HG02678 (cell line): Measurements from ENCODE around the gene LRRC14B.

Experiments used
- ATAC-seq: cut with Tn5 transposase; IDR thresholded peaks from one replicate; pipeline ENCODE4 v1.9.1; 2021; ENCODE audit warnings: mild to moderate bottlenecking, moderate library complexity; ENCODE audit not compliant: unreplicated experiment

Gene LRRC14B

GRCh38 chr5:191036-191948 is at the start of gene LRRC14B:
Gene LRRC14B, plus strand, starts transcription at chr5:191495. Its CDS starts 44 bp downstream, at chr5:191539.
- peak; percentile 36 for ATAC-seq

- ATAC-seq: no peak
These were observed 49.5 kb upstream of the LRRC14B start for GRCh38 chr5:141761-142160.

- no peak for ATAC-seq
These were observed 49.0 kb upstream of the LRRC14B start for GRCh38 chr5:142246-142810.

- ATAC-seq: no peak
These were observed 48.3 kb upstream of the LRRC14B start for GRCh38 chr5:143041-143440.

GRCh38 chr5:144941-145340 is 46.4 kb upstream of the LRRC14B start:
- no peak for ATAC-seq

GRCh38 chr5:145585-146323 is 45.5 kb upstream of the LRRC14B start:
- ATAC-seq: no peak

GRCh38 chr5:147751-148150 is 43.5 kb upstream of the LRRC14B start:
- ATAC-seq: no peak

GRCh38 chr5:149745-150485 is 41.4 kb upstream of the LRRC14B start:
- ATAC-seq: no peak

- no peak for ATAC-seq
These were observed 40.5 kb upstream of the LRRC14B start for GRCh38 chr5:150746-151145.

- ATAC-seq: no peak
These were observed 39.2 kb upstream of the LRRC14B start for GRCh38 chr5:152077-152476.

GRCh38 chr5:153256-153655 is 38.0 kb upstream of the LRRC14B start:
- ATAC-seq: no peak

GRCh38 chr5:154236-154635 is 37.1 kb upstream of the LRRC14B start:
- ATAC-seq: no peak

GRCh38 chr5:154826-155225 is 36.5 kb upstream of the LRRC14B start:
- no peak for ATAC-seq

GRCh38 chr5:155651-156410 is 35.5 kb upstream of the LRRC14B start:
- no peak for ATAC-seq

GRCh38 chr5:156411-157072 is 34.8 kb upstream of the LRRC14B start:
- no peak for ATAC-seq

GRCh38 chr5:157126-157715 is 34.1 kb upstream of the LRRC14B start:
- ATAC-seq: no peak

- no peak for ATAC-seq
These were observed 33.5 kb upstream of the LRRC14B start for GRCh38 chr5:157801-158200.

GRCh38 chr5:158807-159447 is 32.4 kb upstream of the LRRC14B start:
- no peak for ATAC-seq
